ENCODE results near the gene RFPL1. TPM values are rescaled to one million over a fixed set of nuclear protein-coding genes. Genes with fewer than 3 reads are reported as not detected.

RFPL1 gene
- total and polyA plus RNA-seq, 2 of the 13 experiments (the other 11 are each of a cell fraction or from before 2014, with no cell fraction given), result not detected

- TF ChIP-seq EHMT2 (IDR thresholded peaks at IDR 0.05; ENCODE audit: borderline replicate concordance, low read depth, low read length) (0 out of 2 replicates have a peak, but pooled peaks have one; percentile 65), SNAPC4 (CRISPR knock-in tag; IDR thresholded peaks at IDR 0.05) (no peak), HIC2 (CRISPR knock-in tag; IDR thresholded peaks at IDR 0.05; ENCODE audit: low read depth) (no peak), JDP2 (CRISPR knock-in tag; IDR thresholded peaks at IDR 0.05; ENCODE audit: borderline replicate concordance) (no peak), ZNF646 (CRISPR knock-in tag; IDR thresholded peaks at IDR 0.05) (no peak), MIER2 (CRISPR knock-in tag; IDR thresholded peaks at IDR 0.05) (peak; percentile 93), JUND (CRISPR knock-in tag; IDR thresholded peaks at IDR 0.05) (no peak), THAP7 (CRISPR knock-in tag; IDR thresholded peaks at IDR 0.05) (no peak), TIGD3 (CRISPR knock-in tag; IDR thresholded peaks at IDR 0.05; ENCODE audit: borderline replicate concordance) (no peak)
Measured at GRCh38 chr22:29478326-29479276, 40.2 kb downstream of the RFPL1 start (continued).
